WTC11 (cell line): Measurements from ENCODE around the gene LGALS1.

Experiments used
- FOXJ3 ChIP-seq: sonication (generic); formaldehyde crosslinking; IDR thresholded peaks from 2 replicates; pipeline ENCODE4 v1.9.0; 2021; ENCODE audit warnings: missing genetic modification reagents, mild to moderate bottlenecking, borderline replicate concordance
- FOXP1 ChIP-seq: sonication (generic); formaldehyde crosslinking; IDR thresholded peaks from 2 replicates; pipeline ENCODE4 v1.8.0; 2022; ENCODE audit warnings: missing genetic modification reagents, mild to moderate bottlenecking, moderate library complexity, borderline replicate concordance
- MAX ChIP-seq: sonication (generic); formaldehyde crosslinking; IDR thresholded peaks from 2 replicates; pipeline ENCODE4 v1.8.0; 2022; ENCODE audit warnings: mild to moderate bottlenecking, missing genetic modification reagents
- RELA ChIP-seq: sonication (generic); formaldehyde crosslinking; IDR thresholded peaks from 2 replicates; pipeline ENCODE4 v1.8.1; 2022; ENCODE audit warnings: missing genetic modification reagents, mild to moderate bottlenecking, borderline replicate concordance
- USF2 ChIP-seq: sonication (generic); formaldehyde crosslinking; IDR thresholded peaks from 2 replicates; pipeline ENCODE4 v1.8.1; 2023; ENCODE audit warnings: mild to moderate bottlenecking, missing genetic modification reagents, moderate library complexity
- ZBTB21 ChIP-seq: sonication (generic); formaldehyde crosslinking; IDR thresholded peaks from 2 replicates; pipeline ENCODE4 v1.8.1; 2023; ENCODE audit warnings: mild to moderate bottlenecking, missing genetic modification reagents, borderline replicate concordance
- TF ChIP-seq, protein P1 (sequence below): sonication (generic); formaldehyde crosslinking; IDR thresholded peaks from 2 replicates; pipeline ENCODE4 v1.8.1; 2023; ENCODE audit warnings: mild to moderate bottlenecking, missing genetic modification reagents, borderline replicate concordance
- TF ChIP-seq, protein P2 (sequence below): sonication (generic); formaldehyde crosslinking; IDR thresholded peaks from 2 replicates; pipeline ENCODE4 v1.8.0; 2022; ENCODE audit warnings: mild to moderate bottlenecking, missing genetic modification reagents
- TF ChIP-seq, protein P3 (sequence below): fragments of 200-600 bp; IDR thresholded peaks from 2 replicates; pipeline ENCODE4 v1.8.0; 2022; ENCODE audit warnings: antibody characterized with exemption

- TF ChIP-seq, protein P1, sequence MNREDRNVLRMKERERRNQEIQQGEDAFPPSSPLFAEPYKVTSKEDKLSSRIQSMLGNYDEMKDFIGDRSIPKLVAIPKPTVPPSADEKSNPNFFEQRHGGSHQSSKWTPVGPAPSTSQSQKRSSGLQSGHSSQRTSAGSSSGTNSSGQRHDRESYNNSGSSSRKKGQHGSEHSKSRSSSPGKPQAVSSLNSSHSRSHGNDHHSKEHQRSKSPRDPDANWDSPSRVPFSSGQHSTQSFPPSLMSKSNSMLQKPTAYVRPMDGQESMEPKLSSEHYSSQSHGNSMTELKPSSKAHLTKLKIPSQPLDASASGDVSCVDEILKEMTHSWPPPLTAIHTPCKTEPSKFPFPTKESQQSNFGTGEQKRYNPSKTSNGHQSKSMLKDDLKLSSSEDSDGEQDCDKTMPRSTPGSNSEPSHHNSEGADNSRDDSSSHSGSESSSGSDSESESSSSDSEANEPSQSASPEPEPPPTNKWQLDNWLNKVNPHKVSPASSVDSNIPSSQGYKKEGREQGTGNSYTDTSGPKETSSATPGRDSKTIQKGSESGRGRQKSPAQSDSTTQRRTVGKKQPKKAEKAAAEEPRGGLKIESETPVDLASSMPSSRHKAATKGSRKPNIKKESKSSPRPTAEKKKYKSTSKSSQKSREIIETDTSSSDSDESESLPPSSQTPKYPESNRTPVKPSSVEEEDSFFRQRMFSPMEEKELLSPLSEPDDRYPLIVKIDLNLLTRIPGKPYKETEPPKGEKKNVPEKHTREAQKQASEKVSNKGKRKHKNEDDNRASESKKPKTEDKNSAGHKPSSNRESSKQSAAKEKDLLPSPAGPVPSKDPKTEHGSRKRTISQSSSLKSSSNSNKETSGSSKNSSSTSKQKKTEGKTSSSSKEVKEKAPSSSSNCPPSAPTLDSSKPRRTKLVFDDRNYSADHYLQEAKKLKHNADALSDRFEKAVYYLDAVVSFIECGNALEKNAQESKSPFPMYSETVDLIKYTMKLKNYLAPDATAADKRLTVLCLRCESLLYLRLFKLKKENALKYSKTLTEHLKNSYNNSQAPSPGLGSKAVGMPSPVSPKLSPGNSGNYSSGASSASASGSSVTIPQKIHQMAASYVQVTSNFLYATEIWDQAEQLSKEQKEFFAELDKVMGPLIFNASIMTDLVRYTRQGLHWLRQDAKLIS (CRISPR knock-in tag): no peak
- TF ChIP-seq, protein P2, sequence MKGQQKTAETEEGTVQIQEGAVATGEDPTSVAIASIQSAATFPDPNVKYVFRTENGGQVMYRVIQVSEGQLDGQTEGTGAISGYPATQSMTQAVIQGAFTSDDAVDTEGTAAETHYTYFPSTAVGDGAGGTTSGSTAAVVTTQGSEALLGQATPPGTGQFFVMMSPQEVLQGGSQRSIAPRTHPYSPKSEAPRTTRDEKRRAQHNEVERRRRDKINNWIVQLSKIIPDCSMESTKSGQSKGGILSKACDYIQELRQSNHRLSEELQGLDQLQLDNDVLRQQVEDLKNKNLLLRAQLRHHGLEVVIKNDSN (CRISPR knock-in tag): no peak
- TF ChIP-seq USF2 (no peak), MAX (CRISPR knock-in tag) (no peak), FOXJ3 (CRISPR knock-in tag) (no peak), RELA (CRISPR knock-in tag) (no peak), ZBTB21 (CRISPR knock-in tag) (no peak), FOXP1 (CRISPR knock-in tag) (no peak)
- TF ChIP-seq, protein P3, sequence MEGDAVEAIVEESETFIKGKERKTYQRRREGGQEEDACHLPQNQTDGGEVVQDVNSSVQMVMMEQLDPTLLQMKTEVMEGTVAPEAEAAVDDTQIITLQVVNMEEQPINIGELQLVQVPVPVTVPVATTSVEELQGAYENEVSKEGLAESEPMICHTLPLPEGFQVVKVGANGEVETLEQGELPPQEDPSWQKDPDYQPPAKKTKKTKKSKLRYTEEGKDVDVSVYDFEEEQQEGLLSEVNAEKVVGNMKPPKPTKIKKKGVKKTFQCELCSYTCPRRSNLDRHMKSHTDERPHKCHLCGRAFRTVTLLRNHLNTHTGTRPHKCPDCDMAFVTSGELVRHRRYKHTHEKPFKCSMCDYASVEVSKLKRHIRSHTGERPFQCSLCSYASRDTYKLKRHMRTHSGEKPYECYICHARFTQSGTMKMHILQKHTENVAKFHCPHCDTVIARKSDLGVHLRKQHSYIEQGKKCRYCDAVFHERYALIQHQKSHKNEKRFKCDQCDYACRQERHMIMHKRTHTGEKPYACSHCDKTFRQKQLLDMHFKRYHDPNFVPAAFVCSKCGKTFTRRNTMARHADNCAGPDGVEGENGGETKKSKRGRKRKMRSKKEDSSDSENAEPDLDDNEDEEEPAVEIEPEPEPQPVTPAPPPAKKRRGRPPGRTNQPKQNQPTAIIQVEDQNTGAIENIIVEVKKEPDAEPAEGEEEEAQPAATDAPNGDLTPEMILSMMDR: no peak
Measured at GRCh38 chr22:37690901-37691504, 15.6 kb downstream of the LGALS1 start.
